HUES64 (cell line): Measurements from ENCODE around the gene DYRK1B.

Experiments
- H3K27ac ChIP-seq: 2 replicates; pipeline ENCODE4 v1.7.0; 2013; ENCODE audit warnings: low read depth, low read length, inconsistent platforms
- H3K27me3 ChIP-seq: 2 replicates; pipeline ENCODE4 v1.6.1; 2013; ENCODE audit warnings: mild to moderate bottlenecking, low read length; ENCODE audit not compliant: insufficient read depth
- H3K36me3 ChIP-seq: 2 replicates; pipeline ENCODE4 v1.6.1; 2013; ENCODE audit warnings: mild to moderate bottlenecking, low read length; ENCODE audit not compliant: insufficient read depth
- H3K4me1 ChIP-seq: 2 replicates; pipeline ENCODE4 v1.6.1; 2013; ENCODE audit warnings: mild to moderate bottlenecking, low read length, moderate library complexity; ENCODE audit not compliant: insufficient read depth
- H3K4me3 ChIP-seq: 2 replicates; pipeline ENCODE4 v1.5.1; 2013; ENCODE audit warnings: mild to moderate bottlenecking, low read length, moderate library complexity
- H3K9ac ChIP-seq: 2 replicates; pipeline ENCODE4 v1.6.1; 2013; ENCODE audit warnings: mild to moderate bottlenecking, low read depth, low read length
- H3K9me3 ChIP-seq: 2 replicates; pipeline ENCODE4 v1.6.1; 2013; ENCODE audit warnings: low read depth, low read length; ENCODE audit not compliant: insufficient read depth
- WGBS: fragments of 150-250, 120-280 bp; methylation state at CpG from one replicate; pipeline ENCODE4 v1.1.7; 2013; ENCODE audit warnings: missing lambda C conversion rate; 5-methylcytosine and 5-hydroxymethylcytosine counted together

The DYRK1B gene

DNA sequence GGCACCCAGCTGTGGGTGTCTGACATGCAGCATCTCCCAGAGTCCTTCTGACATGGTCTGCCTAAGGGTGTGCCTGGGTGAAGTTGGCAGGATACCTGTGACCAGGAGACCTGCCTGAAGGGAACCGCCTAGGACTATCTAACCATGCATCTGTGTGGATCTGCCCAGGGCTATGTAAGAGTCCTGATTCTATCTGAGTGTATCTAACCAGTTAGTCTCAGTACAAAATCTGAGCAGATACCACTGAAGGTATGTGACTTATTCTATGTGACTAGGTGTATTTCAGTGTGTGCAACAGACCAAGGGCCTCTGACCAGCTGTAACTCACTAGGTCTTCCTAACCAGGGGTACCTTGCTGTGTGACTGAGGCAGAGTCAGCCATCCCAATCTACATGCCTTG, 40.4 kb upstream of the DYRK1B start:
- Histone ChIP-seq H3K27ac (no peak overlapping the region), H3K9me3 (no peaks in the 10 kb centered on the region), H3K9ac (no peak overlapping the region), H3K27me3 (no peaks in the 10 kb centered on the region), H3K36me3 (no peaks in the 10 kb centered on the region), H3K4me1 (peaks cover 4% of the 10 kb centered on the region; the same call in 1 of the 2 replicates), H3K4me3 (no peak overlapping the region)
- WGBS = 100% methylated on average over 1 of the region's 1 CpG

DNA sequence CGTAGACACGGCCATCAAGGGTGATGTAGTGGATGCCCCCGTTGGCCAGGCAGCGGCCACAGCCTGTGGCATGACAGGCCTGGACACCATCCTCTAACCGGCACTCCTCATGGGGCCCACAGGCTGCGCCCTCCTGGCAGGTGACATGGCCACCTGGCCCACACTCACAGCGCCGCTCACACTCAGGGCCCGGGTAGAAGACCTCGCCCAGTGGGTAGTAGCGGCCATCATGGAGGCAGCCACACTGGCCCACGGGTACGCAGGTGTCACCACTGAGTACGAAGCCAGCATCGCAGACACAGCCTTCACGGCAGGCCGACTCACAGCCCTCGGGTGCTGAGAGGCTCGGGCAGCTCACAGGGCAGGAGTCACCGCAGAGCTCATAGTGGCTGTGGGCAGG, 39.4 kb upstream of the DYRK1B start:
- Histone ChIP-seq H3K27me3 (no peaks in the 10 kb centered on the region), H3K9ac (no peak overlapping the region), H3K36me3 (no peaks in the 10 kb centered on the region), H3K4me3 (no peak overlapping the region), H3K27ac (no peak overlapping the region), H3K9me3 (no peaks in the 10 kb centered on the region), H3K4me1 (peaks cover 4% of the 10 kb centered on the region; the same call in 1 of the 2 replicates)
- 95% methylated on average over 20 of the region's 20 CpGs for WGBS

DNA sequence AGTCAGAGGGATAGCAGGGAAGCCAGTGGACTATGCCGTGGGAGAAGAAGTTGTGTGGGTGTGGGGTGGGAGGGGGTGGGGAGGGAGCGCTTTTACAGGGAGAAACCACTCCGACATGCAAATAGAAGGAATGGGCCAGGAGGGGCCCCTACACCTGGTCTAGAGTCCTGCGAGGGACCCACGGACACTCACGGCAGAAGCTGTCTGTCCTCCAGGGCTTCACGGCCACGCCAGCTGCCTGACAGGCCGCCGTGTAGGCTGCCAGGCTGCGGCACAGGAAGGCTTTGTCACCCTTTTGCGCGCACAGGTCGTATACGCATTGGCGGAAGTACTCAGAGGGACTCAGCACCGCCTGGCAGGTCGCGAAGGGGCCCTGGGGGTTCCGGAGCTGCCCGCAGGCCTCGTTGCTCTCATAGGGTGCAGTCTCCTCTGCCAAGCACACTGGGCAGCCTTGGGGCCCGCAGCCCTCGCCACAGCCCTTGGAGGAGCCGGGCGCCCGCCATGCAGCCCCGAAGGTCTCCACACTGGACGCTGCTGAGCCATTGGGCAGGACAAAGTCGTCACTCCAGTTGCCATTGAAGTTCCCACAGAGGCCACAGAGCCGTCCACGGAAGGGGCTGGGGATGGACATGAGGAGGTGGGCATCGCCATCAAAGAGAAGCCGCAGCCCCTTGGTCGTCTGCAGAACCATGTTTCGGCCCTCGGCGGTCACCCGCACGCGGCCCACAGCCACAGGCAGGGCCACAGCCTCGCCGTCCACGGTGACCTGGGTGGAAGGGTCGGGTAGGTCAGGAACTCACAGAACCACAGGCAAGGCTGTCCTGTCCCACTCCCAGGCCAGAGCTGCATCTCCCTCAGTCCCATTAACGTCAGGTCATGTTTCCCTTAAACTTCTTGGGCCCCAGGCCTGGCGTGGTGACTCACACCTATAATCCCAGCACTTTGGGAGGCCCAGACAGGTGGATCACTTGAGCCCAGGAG, 38.2 kb upstream of the DYRK1B start:
- whole genome bisulfite sequencing = 90% methylated on average over 47 of the region's 47 CpGs
- H3K4me1 ChIP-seq = peaks cover 4% of the 10 kb centered on the region; the same call in 1 of the 2 replicates
- no peaks in the 10 kb centered on the region for H3K9me3 ChIP-seq
- no peaks in the 10 kb centered on the region for H3K27me3 ChIP-seq
- H3K4me3 ChIP-seq = no peak overlapping the region
- no peaks in the 10 kb centered on the region for H3K36me3 ChIP-seq
- H3K27ac ChIP-seq = no peak overlapping the region
- no peak overlapping the region for H3K9ac ChIP-seq

DNA sequence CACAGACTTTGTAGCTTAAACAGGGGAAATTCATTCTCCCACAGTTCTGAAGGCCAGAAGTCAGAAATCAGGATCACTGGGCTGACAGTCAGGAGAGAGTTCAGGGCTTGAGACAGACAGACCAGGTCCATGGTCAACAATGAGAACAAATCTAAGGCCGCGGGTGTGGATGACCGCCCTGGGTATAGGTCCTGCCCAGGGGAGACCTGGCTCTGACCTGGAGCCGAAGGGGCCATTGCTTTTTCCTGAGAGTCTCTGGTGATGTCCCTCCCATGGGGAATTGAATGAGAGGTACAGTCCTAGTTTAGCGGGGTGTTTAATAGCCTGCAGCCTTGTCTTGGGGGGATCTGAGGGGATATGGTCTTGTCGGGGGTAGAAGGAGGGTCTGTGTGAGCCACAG, 37.4 kb upstream of the DYRK1B start:
- H3K4me1 ChIP-seq = peaks cover 4% of the 10 kb centered on the region; the same call in 1 of the 2 replicates
- no peaks in the 10 kb centered on the region for H3K27me3 ChIP-seq
- 95% methylated on average over 5 of the region's 6 CpGs for WGBS
- H3K9ac ChIP-seq = no peak overlapping the region
- no peak overlapping the region for H3K27ac ChIP-seq
- no peak overlapping the region for H3K4me3 ChIP-seq
- no peaks in the 10 kb centered on the region for H3K36me3 ChIP-seq
- H3K9me3 ChIP-seq = no peaks in the 10 kb centered on the region

DNA sequence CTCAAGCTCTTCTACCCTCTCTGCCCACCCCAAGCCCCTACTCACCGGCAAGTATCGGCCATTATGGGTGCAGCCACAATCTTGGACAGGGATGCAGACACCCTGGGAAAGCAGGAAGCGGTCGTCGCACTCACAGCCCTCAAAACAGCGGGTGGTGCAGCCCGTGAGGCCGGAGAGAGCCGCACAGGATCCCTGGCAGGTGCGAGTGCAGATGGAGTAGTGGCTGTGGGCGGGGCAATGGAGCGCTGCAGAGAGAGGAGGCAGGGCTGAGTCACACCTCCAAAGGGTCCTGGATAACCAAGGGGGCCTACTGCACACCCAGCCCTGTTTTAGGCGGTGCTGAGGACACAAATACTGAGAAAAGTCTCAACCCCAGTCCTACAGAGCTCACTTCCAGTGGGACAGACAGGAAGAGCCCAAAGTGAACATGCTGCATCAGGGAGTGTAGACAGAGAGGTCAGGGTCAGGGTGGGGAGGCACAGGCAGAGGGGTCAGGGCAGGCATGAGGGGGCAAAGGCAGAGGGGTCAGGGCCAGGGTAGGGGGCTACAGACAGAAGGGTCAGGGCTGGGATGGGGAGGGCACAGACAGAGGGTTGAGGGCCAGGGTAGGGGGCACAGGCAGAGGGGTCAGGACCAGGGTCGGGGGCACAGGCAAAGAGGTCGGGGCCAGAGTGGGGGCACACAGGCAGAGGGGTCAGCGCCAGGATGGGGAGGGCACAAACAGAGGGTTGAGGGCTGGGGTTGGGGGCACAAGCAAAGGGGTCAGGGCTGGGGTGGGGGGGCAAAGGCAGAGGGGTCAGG, 36.4 kb upstream of the DYRK1B start:
- Histone ChIP-seq H3K27me3 (no peaks in the 10 kb centered on the region), H3K9me3 (no peaks in the 10 kb centered on the region), H3K4me3 (peak overlapping the region; percentile 22; the same call in 1 of the 2 replicates), H3K27ac (no peak overlapping the region), H3K36me3 (no peaks in the 10 kb centered on the region), H3K9ac (no peak overlapping the region), H3K4me1 (peaks cover 4% of the 10 kb centered on the region; the same call in 1 of the 2 replicates)
- 32% methylated on average over 16 of the region's 16 CpGs for WGBS

DNA sequence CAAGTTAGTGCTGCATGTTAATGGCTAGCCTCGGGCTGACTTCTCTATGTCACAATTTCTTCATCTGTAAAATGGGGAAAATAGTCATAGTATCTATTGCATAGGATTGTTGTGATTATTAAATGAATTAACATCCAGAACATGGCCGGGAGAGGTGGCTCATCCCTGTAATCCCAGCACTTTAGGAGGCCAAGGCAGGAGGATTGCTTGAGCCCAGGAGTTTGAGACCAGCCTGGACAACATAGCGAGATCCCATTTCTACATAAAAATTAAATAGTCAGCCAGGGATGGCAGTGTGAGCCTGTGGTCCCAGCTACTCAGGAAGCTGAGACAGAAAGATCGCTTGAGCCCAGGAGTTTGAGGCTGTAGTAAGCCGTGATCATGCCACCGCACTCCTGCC, 34.0 kb upstream of the DYRK1B start:
- no peaks in the 10 kb centered on the region for H3K36me3 ChIP-seq
- no peak overlapping the region for H3K9ac ChIP-seq
- H3K4me1 ChIP-seq = peaks cover 4% of the 10 kb centered on the region; the same call in 1 of the 2 replicates
- no peak overlapping the region for H3K27ac ChIP-seq
- no peaks in the 10 kb centered on the region for H3K9me3 ChIP-seq
- H3K4me3 ChIP-seq = no peak overlapping the region
- H3K27me3 ChIP-seq = no peaks in the 10 kb centered on the region
- WGBS = 96% methylated on average over 5 of the region's 6 CpGs

DNA sequence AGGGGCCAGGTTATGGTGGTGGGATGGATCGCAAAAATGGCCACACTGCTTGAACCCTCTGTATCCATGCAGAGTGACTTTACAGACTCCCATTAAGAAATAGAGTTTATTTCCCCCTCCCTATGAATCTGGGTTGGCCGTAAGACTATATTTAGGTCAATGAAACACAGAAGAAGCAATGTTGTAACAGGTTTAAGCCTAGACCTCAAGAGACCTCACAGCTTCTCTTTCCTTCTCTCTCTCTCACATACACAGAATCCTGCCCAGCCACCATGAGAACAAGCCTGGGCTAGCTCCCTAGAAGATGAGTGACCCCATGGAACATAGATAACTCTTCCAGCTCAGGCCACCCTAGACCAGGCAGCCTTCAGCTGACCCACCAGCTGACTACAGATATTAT, 33.2 kb upstream of the DYRK1B start:
- Histone ChIP-seq H3K9ac (no peak overlapping the region), H3K4me3 (no peak overlapping the region), H3K9me3 (no peaks in the 10 kb centered on the region), H3K27ac (no peak overlapping the region), H3K4me1 (peaks cover 4% of the 10 kb centered on the region; the same call in 1 of the 2 replicates), H3K36me3 (no peaks in the 10 kb centered on the region), H3K27me3 (no peaks in the 10 kb centered on the region)
- WGBS = 100% methylated on average over 2 of the region's 2 CpGs

DNA sequence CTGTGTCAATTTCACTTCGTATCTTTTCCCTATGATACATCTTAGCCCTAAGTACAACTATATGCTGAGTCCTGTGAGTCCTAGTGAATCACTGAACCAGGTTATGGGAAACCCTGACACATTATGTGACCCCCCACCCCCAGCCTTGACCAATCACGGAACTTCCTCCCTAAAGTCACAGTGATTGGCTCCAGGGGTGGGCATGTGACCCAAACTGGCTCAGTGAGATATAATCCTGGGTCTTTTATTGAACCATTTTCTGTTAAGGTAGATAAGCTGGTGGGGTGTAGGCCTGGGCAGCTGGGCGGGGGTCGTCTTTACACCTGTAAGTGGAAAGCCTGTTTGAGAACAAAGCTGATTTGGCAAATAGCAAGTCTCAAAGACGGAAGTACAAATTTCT, 32.0 kb upstream of the DYRK1B start:
- H3K36me3 ChIP-seq = no peaks in the 10 kb centered on the region
- no peak overlapping the region for H3K9ac ChIP-seq
- H3K9me3 ChIP-seq = no peaks in the 10 kb centered on the region
- H3K27me3 ChIP-seq = no peaks in the 10 kb centered on the region
- no peak overlapping the region for H3K27ac ChIP-seq
- H3K4me3 ChIP-seq = no peak overlapping the region
- 93% methylated on average over 5 of the region's 5 CpGs for WGBS
- peaks cover 4% of the 10 kb centered on the region; the same call in 1 of the 2 replicates for H3K4me1 ChIP-seq

DNA sequence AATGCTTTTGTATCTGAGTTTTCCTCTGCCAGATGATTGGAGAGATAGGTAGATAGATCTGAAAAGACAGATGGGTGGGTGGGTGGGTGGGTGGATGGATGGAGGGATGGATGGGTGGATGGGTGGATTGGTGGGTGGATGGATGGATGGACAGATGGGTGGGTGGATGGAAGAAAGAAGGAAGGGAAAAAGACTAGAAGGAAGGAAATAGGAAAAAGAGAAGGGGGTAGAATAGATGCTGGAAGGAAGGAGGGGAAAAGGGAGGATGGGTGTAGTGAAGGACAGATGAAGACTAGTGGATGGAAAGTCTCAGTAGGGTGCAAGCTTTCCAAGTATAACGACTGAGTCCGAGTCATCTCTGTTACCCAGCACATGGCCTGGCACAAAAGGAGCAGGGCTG, 31.2 kb upstream of the DYRK1B start:
- H3K9me3 ChIP-seq = no peaks in the 10 kb centered on the region
- no peak overlapping the region for H3K27ac ChIP-seq
- no peaks in the 10 kb centered on the region for H3K27me3 ChIP-seq
- 92% methylated on average over 2 of the region's 2 CpGs for WGBS
- no peak overlapping the region for H3K4me3 ChIP-seq
- peaks cover 4% of the 10 kb centered on the region; the same call in 1 of the 2 replicates for H3K4me1 ChIP-seq
- H3K36me3 ChIP-seq = no peaks in the 10 kb centered on the region
- H3K9ac ChIP-seq = no peak overlapping the region

DNA sequence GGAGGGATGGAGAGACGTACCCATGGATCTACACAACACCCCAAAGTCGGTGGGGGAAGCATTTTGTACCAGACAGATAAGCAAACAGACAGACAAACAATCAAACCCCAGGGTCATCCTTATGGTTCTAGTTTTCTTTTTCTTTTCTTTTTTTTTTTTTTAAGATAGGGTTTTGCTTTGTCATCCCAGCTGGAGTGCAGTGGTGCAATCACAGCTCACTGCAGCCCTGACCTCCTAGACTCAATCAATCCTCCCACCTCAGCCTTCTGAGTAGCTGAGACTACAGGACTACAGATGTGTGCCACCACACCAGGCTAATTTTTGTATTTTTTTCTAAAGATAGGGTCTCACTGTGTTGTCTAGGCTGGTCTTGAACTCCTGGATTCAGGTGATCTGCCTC, 30.2 kb upstream of the DYRK1B start:
- no peaks in the 10 kb centered on the region for H3K4me1 ChIP-seq
- H3K9me3 ChIP-seq = no peaks in the 10 kb centered on the region
- 100% methylated on average over 2 of the region's 2 CpGs for WGBS
- no peaks in the 10 kb centered on the region for H3K36me3 ChIP-seq
- no peak overlapping the region for H3K4me3 ChIP-seq
- no peaks in the 10 kb centered on the region for H3K27me3 ChIP-seq
- no peak overlapping the region for H3K9ac ChIP-seq
- H3K27ac ChIP-seq = no peak overlapping the region

DNA sequence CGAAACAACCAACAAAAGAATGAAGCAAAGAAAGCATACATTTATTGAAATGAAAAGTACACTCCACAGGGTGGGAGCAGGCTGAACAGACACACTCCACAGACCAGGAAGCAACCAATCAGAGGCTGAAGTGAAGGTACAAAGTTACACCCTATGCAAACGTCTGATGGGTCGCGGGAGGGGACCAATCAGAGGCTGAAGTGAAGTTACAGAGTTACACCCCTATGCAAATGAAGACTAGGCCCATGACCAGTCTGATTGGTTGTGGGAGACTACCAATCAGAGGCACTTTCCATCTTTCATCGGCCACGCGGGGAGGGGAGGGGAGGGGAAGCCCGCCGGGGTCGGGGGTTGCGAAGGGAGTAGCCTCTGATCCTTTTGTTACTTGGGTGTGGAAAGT, 24.6 kb upstream of the DYRK1B start:
- Histone ChIP-seq H3K36me3 (no peaks in the 10 kb centered on the region), H3K4me1 (no peaks in the 10 kb centered on the region), H3K27me3 (no peaks in the 10 kb centered on the region), H3K9ac (no peak overlapping the region), H3K4me3 (no peak overlapping the region), H3K27ac (no peak overlapping the region), H3K9me3 (no peaks in the 10 kb centered on the region)
- 44% methylated on average over 10 of the region's 11 CpGs for WGBS
